ENCODE results near the gene SLC12A8. TPM values are rescaled to one million over a fixed set of nuclear protein-coding genes. Genes with fewer than 3 reads are reported as not detected.

The SLC12A8 gene
- total RNA-seq, 1 donor from 2014 or later: 8.0 TPM

- Mint-ChIP-seq H3K27ac (no peak overlapping the region), H3K27me3 (ENCODE audit: low read depth) (peaks cover 12% of the 10 kb centered on the region), H3K4me3 (no peak overlapping the region), H3K36me3 (no peaks in the 10 kb centered on the region), H3K9me3 (no peaks in the 10 kb centered on the region), H3K4me1 (peaks cover 5% of the 10 kb centered on the region)
- TF ChIP-seq CTCF (IDR thresholded peaks at IDR 0.05; ENCODE audit: unreplicated experiment): no peak
- no peak for DNase-seq (ENCODE audit: low spot score in 2 of 2, unreplicated experiment in 2 of 2)
These were observed 2.2 kb upstream of the SLC12A8 start for GRCh38 chr3:125214738-125215137.

- H3K4me1 Mint-ChIP-seq: peaks cover 5% of the 10 kb centered on the region
- H3K9me3 Mint-ChIP-seq: no peaks in the 10 kb centered on the region
- no peak for DNase-seq (ENCODE audit: low spot score in 2 of 2, unreplicated experiment in 2 of 2)
- H3K36me3 Mint-ChIP-seq: no peaks in the 10 kb centered on the region
- peak overlapping the region; percentile 63 for H3K4me3 Mint-ChIP-seq
- H3K27ac Mint-ChIP-seq: no peak overlapping the region
- peaks cover 12% of the 10 kb centered on the region for H3K27me3 Mint-ChIP-seq (ENCODE audit: low read depth)
- TF ChIP-seq CTCF (IDR thresholded peaks at IDR 0.05; ENCODE audit: unreplicated experiment): no peak
These were observed 1.5 kb upstream of the SLC12A8 start for GRCh38 chr3:125213946-125214542.

- DNase-seq (ENCODE audit: low spot score in 2 of 2, unreplicated experiment in 2 of 2): no peak
- no peaks in the 10 kb centered on the region for H3K9me3 Mint-ChIP-seq
- TF ChIP-seq CTCF (IDR thresholded peaks at IDR 0.05; ENCODE audit: unreplicated experiment): no peak
- H3K36me3 Mint-ChIP-seq: no peaks in the 10 kb centered on the region
- no peak overlapping the region for H3K27ac Mint-ChIP-seq
- H3K27me3 Mint-ChIP-seq (ENCODE audit: low read depth): peaks cover 12% of the 10 kb centered on the region
- H3K4me1 Mint-ChIP-seq: peaks cover 5% of the 10 kb centered on the region
- H3K4me3 Mint-ChIP-seq: peak overlapping the region; percentile 63
These were observed 812 bp upstream of the SLC12A8 start for GRCh38 chr3:125213364-125213755.

- no peak overlapping the region for H3K27ac Mint-ChIP-seq
- no peak for TF ChIP-seq CTCF (IDR thresholded peaks at IDR 0.05; ENCODE audit: unreplicated experiment)
- H3K27me3 Mint-ChIP-seq (ENCODE audit: low read depth): peaks cover 12% of the 10 kb centered on the region
- DNase-seq (ENCODE audit: low spot score in 2 of 2, unreplicated experiment in 2 of 2): peak in 1 of 2 experiments; percentile 56
- H3K36me3 Mint-ChIP-seq: no peaks in the 10 kb centered on the region
- H3K4me1 Mint-ChIP-seq: peaks cover 7% of the 10 kb centered on the region
- peak overlapping the region; percentile 72 for H3K4me3 Mint-ChIP-seq
- H3K9me3 Mint-ChIP-seq: no peaks in the 10 kb centered on the region
These were observed 448 bp downstream of the SLC12A8 start for GRCh38 chr3:125212091-125212508.

- no peak for TF ChIP-seq CTCF (IDR thresholded peaks at IDR 0.05; ENCODE audit: unreplicated experiment)
- no peaks in the 10 kb centered on the region for H3K9me3 Mint-ChIP-seq
- H3K27ac Mint-ChIP-seq: no peak overlapping the region
- DNase-seq (ENCODE audit: low spot score in 2 of 2, unreplicated experiment in 2 of 2): no peak
- H3K4me3 Mint-ChIP-seq: peak overlapping the region; percentile 72
- no peaks in the 10 kb centered on the region for H3K36me3 Mint-ChIP-seq
- H3K27me3 Mint-ChIP-seq (ENCODE audit: low read depth): peaks cover 12% of the 10 kb centered on the region
- peaks cover 7% of the 10 kb centered on the region for H3K4me1 Mint-ChIP-seq
These were observed 941 bp downstream of the SLC12A8 start for GRCh38 chr3:125211523-125212090.

All from mesothelial cell of epicardium (in vitro differentiated cells).